SKM-1 treated with dmso at 0.1 percent for 144 hours (cell line): ENCODE results near the gene CTDP1.

Experiments used
- DNase-seq: peaks from one replicate; lab custom pipeline; 2025; ENCODE audit not compliant: unreplicated experiment; lab: John Stamatoyannopoulos, UW

CTDP1 gene

DNA sequence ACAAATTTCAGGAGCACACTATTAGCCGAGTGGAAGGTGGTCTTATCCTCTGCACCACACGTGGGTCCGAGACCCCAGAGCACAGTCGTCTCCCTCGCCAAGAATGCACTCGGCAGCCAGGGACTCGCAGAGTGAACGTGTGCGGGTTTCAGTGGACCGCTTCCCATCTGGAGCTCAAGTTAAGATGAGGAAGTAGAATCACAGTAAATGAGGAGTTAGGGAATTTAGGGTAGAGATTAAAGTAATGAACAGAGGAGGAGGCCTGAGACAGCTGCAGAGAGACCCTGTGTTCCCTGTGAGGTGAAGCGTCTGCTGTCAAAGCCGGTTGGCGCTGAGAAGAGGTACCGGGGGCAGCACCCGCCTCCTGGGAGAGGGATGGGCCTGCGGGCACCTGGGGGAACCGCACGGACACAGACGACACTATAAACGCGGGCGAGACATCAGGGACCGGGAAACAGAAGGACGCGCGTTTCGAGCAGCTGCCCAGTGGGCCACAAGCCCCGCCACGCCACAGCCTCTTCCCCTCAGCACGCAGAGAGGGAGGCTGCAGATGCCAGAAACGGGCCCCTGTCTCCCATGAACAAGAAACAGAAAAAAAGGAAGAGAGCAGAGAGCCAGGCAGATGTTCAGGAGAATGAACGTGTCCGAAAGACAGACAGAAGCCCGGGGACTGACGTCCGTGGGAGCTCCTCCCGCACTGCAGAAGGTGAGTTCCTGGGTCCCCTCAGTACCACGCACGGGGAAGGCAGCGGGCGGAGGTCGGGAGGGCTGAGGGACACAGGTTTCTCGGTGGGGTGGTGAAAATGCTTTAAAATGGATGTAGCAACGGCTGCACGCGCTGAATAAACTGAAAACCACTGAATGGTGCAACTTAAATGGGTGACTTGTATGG is 112.7 kb downstream of the CTDP1 start:
- peak; percentile 13 for DNase-seq

DNA sequence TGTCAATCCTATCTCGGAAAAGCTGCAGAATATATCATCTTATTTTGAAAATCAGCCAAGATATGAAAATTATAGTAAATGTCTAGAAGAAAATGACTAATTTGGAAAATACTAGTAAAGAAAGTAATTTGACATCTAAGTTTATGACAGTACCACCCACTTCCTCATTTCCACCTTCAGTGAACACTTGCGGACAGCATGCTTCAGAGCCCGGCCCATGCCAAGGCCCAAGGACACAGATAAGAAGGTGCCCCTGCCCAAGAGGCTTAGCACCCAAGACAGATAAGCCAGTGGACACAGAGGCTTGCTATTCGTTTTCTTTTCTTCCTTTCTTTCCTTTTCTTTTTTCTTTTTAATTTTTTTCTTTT is 113.4 kb downstream of the CTDP1 start:
- DNase-seq = peak; percentile 85

DNA sequence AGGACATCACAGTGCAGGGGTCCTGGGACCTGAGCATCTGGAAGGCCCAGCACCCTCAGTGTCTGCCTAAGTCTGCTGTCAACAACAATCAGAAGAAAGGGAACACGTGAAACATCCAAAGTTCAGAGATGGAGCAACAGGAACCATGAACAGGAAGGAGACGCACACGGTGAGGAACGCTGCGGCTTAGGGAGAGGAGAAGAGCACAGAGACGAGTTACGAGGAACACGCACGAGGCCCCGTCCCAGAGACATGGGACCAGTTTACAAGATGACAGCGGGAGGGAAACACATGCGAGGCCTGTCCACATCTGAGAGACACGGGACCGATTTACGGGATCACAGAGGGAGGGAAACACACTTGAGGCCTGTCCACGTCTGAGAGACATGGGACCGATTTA is 115.2 kb downstream of the CTDP1 start:
- DNase-seq = no peak

DNA sequence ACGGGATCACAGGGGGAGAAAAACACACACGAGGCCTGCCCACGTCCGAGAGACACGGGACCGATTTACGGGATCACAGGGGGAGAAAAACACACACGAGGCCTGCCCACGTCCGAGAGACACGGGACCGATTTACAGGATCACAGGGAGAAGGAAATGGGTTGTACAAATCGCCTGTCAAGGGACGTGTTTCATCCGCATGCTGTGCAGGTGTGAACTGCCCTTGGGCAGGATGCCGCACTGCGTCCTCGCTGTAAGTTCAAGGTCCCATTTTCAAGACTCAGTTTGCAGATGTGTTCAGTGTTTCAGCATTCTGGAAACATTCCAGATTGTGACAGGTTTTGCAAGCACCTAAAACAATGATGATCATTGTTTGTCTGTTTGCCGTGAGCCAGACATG is 115.8 kb downstream of the CTDP1 start:
- DNase-seq = no peak

DNA sequence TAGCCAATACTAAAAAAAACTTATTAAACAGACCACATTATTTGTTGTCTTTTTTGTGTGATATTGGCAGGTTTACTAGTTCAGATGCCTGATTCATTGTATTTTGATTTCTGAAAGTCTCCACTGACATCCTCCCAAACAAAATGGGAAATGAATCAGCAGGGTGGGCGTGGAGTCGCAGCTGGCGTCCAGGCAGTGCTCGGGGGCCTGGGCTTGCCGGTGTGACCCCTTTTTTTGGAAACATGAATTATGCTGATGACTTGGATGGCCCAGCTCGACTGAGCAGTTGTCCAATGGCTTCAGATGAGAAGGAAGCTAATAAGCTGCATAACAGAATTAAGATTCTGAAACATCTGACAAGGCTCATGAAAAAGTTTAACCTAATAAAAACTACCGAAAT is 116.4 kb downstream of the CTDP1 start:
- no peak for DNase-seq

DNA sequence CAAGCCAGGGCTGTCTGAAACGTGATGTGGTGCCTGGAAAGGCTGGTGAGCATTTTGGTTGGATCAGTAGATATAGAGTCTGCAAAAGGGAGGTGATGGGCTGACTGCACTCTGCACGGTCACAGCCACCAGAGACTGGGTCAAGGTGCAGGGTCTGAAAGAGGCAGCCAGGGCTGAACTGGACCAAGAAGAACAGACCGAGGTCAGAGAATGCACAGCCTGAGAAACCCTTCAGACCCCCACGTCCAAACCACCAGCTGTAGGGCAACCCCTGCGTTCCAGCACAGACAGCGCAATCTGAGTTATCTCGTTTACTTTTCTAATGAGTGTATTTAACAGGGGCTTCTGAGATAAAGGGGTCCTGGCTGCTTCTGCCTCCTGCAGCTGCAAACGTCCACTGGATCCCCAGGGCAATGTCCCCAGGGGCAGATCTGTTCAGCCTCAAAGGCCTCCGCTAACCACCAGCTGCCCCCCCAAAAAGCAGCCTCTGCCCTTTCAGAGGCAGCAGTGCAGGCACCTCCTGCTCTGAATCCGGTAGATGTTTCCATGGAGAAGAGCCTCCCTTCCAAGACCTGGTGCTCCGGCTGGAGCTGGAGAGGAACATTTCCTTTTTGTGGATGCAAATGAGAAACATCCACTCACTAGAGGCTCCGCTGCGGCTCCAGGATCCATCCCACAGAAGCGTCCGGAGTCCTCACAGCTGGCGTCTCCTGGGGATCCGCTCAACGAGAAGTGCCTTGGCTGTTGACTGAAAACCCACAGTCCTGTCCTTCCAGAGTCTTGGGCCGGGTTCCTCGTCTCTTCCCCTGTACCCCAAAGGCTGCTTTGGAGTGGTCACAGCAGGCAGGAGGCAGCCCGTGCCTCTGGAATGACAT is 117.2 kb downstream of the CTDP1 start:
- no peak for DNase-seq

DNA sequence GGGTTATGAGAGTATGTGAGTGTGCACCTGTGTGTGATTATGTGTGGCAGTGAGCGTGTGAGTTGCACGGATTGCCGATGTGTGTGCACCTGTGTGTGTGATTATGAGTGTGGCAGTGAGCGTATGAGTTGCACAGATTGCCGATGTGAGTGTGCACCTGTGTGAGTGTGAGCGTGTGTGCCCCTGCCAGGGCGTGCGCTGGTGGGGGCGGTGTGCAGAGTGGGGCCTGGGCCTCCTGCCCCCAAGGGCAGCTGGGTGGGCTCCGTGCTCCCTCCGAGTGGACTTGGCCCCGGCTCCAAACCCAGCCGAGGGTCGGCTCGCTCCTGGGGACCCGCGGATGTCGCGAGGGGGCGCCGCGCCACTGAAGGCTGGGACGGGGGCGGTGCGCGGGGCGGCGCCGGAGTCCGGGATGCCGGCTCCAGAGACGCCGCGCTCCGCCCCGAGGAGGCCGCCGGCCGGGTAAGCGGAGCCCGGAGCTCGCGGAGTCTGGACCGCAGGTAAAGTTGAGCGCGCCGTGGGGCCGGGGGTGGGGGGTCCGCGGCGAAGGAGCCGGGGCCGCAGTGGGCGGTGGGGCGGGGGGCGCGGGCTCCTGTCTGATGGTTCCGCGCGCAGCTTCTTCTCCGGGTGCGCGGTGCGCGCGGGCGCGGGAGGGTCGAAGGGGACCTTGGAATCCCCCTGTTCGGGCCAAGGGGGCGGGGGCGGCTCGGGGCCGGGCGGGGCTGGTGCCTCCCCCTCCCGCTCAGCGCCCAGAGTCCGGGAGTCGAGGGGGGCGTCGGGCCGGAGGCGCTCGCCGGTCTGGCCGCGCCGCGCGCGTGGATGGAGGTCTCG is 118.1 kb downstream of the CTDP1 start, which contains the start of gene KCNG2:
TSS of gene KCNG2 (plus strand) at position 421 of the 828 bp plus-strand sequence. CDS start 65,730 bp downstream, outside the sequence.
- no peak for DNase-seq

DNA sequence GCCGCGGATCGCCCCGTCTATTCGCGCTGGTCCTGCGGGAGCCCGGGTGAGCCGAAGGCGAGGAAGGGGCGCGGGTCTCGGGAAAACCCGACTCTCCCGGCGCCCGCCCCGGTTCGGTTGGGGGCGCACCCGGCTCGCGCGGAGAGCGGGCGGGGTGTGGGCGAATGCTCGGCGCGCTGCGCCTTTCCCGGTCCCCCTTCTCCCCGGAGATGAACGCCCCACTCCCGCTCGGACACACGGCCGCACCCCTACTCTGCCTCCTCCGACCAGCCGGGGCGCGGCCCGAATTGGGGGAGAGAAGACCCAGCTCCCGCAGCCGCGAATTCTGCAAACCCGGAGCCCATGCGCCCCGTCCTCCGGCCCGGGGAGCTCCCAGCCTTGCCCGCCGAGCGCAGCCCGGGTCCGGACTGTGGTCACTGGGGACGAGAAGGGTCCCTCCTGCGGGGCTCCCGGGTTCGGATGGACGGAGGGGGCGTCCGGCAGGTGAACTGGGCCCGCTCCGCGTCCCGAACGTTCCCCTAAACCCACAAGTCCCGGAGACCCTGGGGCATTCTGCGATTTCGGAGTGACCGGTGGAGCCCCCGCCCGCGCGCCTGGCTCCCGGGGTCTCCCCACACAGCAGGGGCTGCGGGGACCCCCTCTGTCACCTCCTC is 118.9 kb downstream of the CTDP1 start:
- DNase-seq = no peak

DNA sequence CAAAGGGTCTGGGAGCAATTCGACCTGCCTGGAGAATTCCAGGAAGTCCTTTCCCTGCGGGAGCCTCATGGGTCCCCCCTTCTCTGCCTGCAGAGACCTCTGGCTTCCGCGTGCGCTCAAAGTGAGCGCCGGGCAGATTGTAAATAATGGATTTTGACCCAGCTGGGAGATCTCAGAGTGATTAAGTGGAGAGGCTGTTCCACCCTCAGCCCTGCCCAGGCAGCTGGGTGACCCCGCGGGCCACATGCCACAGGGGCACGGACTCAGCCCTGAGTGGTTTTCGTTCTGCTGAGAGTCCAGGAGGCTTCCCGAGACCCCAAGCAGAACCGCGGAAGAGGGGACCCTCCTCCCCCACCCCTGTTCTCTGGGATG is 119.4 kb downstream of the CTDP1 start:
- no peak for DNase-seq

DNA sequence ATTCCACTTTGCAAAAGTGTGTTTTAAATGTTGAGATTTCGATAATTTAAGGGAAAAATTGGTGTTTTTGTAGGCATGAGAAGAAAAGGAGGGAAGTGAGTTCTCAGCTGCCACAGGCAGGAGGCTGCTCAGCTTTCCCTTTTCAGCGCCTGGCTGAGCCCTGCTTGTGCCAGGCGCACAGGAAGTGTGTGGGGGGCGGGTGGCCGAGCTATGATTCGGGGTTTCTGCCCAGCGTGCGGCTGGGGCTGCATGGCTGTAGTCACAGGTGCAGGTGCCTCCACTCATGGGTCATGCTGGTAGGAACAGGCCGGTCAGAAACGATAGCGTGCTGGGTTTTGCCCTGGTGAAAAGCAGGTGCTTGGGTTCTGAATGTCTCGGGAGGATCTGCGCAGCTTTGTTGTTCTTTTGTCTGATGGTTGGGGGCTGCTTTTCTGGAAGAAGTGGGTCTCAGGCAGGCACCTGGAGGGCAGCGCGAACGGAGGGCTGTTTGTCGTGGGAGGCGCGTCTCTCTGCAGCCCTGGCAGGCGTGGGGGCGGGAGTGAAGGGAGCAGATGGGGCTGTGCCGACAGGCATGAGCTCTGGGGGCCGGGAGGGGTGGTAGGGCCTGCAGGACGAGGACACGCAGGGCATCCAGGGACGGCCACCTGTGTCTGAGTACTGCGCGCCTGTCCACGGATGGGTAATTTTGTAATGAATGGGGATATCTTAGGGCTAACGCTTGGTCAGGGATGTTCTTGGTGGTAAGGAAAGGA is 120.2 kb downstream of the CTDP1 start:
- DNase-seq = no peak

DNA sequence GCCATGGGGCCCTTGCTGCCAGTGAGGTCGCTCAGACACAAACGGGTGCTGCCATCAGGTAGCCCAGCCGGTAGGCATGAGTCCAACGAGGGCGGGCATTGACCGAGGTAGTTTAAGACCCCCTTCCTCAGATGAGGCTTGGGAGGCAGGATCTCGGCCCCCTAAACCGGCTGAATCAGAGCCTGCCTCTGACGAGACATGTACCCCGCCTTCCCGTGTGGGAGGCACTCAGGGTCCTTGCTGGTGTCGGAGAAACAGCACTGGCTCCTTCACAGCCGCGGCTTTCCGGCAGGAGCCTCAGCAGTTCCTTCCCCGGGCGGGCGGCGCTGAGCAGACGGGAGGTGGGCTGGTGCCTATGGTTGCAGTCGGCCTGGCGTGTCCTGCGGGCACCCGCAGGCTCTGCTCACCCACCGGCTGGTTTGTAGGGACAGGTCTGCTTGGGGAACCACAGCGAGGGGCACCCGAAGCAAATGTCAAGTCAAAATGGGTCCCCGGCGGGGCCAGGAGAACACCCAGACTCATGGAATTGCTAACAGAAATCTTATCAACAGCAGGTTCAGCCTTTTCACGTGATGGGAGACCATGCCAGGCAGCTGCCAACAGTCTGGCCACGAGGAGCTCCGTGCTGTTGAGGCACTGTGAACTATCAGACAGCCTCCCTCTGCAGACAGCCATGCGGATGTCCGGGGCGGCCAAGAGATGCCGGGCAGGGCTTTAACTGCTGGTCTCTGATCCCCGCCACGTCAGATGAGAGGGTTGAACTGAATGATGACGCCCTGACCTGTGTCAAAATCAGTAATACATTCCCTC is 121.0 kb downstream of the CTDP1 start:
- DNase-seq = no peak

DNA sequence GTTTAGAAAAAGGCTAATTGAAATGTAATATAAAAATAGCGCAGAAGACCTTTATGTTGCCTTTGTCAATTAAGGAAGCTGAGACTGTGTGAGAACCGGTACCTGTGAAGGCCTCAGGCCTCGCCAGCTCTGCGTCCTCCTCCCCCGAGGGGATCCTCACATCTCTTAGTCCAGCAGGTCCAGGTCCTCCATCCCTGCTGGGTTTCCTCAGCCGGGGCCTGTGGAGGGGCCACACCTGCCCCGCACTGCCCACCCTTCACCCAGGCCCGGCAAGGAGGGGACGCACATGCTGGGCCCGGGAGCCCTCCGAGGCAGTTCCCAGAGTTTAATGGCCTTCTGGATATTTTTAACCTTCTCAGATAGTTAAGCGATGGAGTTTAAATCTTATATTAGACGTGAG is 121.6 kb downstream of the CTDP1 start:
- DNase-seq = no peak

DNA sequence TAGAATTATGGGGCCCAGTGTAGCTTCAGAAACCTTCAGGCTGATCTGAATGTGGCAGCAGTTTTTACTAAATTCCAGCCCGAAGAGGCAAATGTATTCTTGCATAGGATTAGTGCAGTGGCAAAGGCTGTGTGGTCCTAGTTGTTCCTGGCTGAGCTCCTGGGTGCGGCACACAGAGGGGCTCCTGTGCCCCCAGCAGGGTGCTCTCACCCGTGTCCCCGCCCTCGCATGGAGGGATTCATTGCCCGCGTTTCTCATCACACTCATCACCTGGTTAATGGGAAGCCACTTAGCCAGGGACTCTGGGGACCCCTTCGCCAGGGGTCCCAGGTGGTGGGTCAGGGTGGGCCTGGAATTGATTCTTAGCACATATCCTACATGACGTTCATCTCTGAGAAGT is 122.0 kb downstream of the CTDP1 start:
- no peak for DNase-seq

DNA sequence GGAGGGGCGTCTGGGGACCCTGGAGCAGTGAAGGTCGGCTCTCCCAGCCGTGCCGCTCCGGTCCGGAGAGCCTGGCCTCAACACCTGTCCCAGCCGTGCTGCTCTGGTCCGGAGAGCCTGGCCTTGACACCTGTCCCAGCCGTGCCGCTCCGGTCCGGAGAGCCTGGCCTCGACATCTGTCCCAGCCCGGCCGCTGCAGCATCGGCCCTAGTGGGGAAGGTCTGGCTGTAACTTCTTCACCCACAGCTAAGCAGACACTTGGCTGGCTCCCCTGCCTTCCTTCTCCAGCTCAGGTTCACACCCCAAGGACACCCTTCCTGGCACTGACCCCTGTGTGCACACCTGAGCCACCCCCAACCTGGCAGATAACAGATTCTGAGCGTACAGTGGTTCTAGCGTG is 122.7 kb downstream of the CTDP1 start:
- DNase-seq = no peak

DNA sequence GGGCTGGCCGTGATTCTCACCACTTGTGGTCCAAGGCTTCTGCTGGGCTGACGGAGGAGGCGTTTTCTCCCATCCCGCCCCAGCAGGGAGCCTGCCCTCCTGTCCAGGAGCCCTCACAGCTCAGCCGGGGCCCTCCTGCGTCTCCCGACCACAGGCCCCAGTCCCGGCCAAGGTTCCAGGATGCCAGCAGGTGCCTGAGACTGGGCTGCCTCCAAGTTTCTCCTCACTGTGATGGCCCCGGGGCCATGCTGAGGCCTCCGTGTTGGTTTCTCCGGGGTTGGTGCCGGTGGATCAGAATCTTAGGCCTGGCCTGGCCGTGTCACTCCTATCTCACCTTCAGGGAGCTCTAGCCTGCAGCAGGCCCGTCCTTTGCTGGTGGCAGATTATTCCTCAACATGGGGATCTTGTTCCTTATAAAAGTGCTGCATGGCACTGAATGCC is 124.0 kb downstream of the CTDP1 start:
- no peak for DNase-seq
